ENCODE data around the gene GPRC5A. TPM values are rescaled to one million over a fixed set of nuclear protein-coding genes. Genes with fewer than 3 reads are reported as not detected.

Gene GPRC5A
- total RNA-seq, 1 donor from 2014 or later, result not detected

GRCh38 chr12:12899530-12900380 is 8.4 kb downstream of the GPRC5A start:
- ATAC-seq (ENCODE audit: low read depth) (no peak), DNase-seq (no peak)
- intact Hi-C loops (cut with micrococcal nuclease), result no loop called here
- H3K9me3 Mint-ChIP-seq, result no peaks in the 10 kb centered on the region
- ChIA-PET CTCF (no interaction called here), POLR2A (no interaction called here)
- TF ChIP-seq CTCF (IDR thresholded peaks at IDR 0.05), result no peak
- H3K27ac Mint-ChIP-seq, result no peak overlapping the region
- no peaks in the 10 kb centered on the region for H3K4me1 Mint-ChIP-seq
- no peaks in the 10 kb centered on the region for H3K36me3 Mint-ChIP-seq (ENCODE audit: low read depth)
- no peak overlapping the region for H3K4me3 Mint-ChIP-seq
- peaks cover 29% of the 10 kb centered on the region for H3K27me3 Mint-ChIP-seq

- intact Hi-C loops (cut with micrococcal nuclease), result no loop called here
- Mint-ChIP-seq H3K27ac (no peak overlapping the region), H3K4me1 (no peaks in the 10 kb centered on the region), H3K36me3 (ENCODE audit: low read depth) (no peaks in the 10 kb centered on the region), H3K27me3 (peaks cover 26% of the 10 kb centered on the region), H3K9me3 (no peaks in the 10 kb centered on the region), H3K4me3 (no peak overlapping the region)
- DNase-seq (no peak), ATAC-seq (ENCODE audit: low read depth) (no peak)
- CTCF ChIA-PET, result interaction anchor here (1.2 kb wide), 1 partner anchor 16 kb away, joined by 3 read pairs; no protein-coding TSS in a partner anchor
- POLR2A ChIA-PET, result no interaction called here
- no peak for TF ChIP-seq CTCF (IDR thresholded peaks at IDR 0.05)
Measured at GRCh38 chr12:12900786-12901157, 9.4 kb downstream of the GPRC5A start.

- ATAC-seq (ENCODE audit: low read depth), result no peak
- CTCF ChIA-PET, result interaction anchor here (1.2 kb wide), 1 partner anchor 15 kb away, joined by 3 read pairs; no protein-coding TSS in a partner anchor
- no peaks in the 10 kb centered on the region for H3K9me3 Mint-ChIP-seq
Measured at GRCh38 chr12:12901158-12901791, 9.9 kb downstream of the GPRC5A start.

GRCh38 chr12:12902036-12902435 is 10.7 kb downstream of the GPRC5A start:
- POLR2A ChIA-PET, result interaction anchor here (0.7 kb wide), 1 partner anchor 544 kb away, joined by 3 read pairs; no protein-coding TSS in a partner anchor
- intact Hi-C loops (cut with micrococcal nuclease), result no loop called here
- DNase-seq, result no peak

More at GRCh38 chr12:12901158-12901791, 9.9 kb downstream of the GPRC5A start:
- Mint-ChIP-seq H3K27ac (no peak overlapping the region), H3K36me3 (ENCODE audit: low read depth) (no peaks in the 10 kb centered on the region), H3K27me3 (peaks cover 30% of the 10 kb centered on the region), H3K4me3 (no peak overlapping the region), H3K4me1 (no peaks in the 10 kb centered on the region)
- DNase-seq, result no peak
- intact Hi-C loops (cut with micrococcal nuclease), result no loop called here
- POLR2A ChIA-PET, result interaction anchor here (0.7 kb wide), 1 partner anchor 543 kb away, joined by 3 read pairs; no protein-coding TSS in a partner anchor
- TF ChIP-seq CTCF (IDR thresholded peaks at IDR 0.05), result no peak

More at GRCh38 chr12:12902036-12902435, 10.7 kb downstream of the GPRC5A start:
- Mint-ChIP-seq H3K36me3 (ENCODE audit: low read depth) (no peaks in the 10 kb centered on the region), H3K27ac (no peak overlapping the region), H3K27me3 (peaks cover 30% of the 10 kb centered on the region), H3K4me1 (no peaks in the 10 kb centered on the region), H3K9me3 (no peaks in the 10 kb centered on the region), H3K4me3 (no peak overlapping the region)
- CTCF ChIA-PET, result interaction anchor here (1.2 kb wide), 1 partner anchor 14 kb away, joined by 3 read pairs; no protein-coding TSS in a partner anchor
- no peak for TF ChIP-seq CTCF (IDR thresholded peaks at IDR 0.05)
- no peak for ATAC-seq (ENCODE audit: low read depth)

Data from activated B cell treated with CpG ODN at 0.5 μM for 24 hours (primary cell).